ENCODE results near the gene SLAMF6. TPM values are rescaled to one million over a fixed set of nuclear protein-coding genes. Genes with fewer than 3 reads are reported as not detected.
"Not testable (repeated sequence)": the region's sequence is repeated elsewhere in the genome, so short reads cannot be mapped to it uniquely, and the experiment has no call there.

The SLAMF6 gene
- polyA plus RNA-seq (ENCODE audit: insufficient read length in 4 of 4) = under 1 TPM in 3 of 4 donors, not detected in 1; 0.10 to 0.17 (median 0.13) TPM

DNA sequence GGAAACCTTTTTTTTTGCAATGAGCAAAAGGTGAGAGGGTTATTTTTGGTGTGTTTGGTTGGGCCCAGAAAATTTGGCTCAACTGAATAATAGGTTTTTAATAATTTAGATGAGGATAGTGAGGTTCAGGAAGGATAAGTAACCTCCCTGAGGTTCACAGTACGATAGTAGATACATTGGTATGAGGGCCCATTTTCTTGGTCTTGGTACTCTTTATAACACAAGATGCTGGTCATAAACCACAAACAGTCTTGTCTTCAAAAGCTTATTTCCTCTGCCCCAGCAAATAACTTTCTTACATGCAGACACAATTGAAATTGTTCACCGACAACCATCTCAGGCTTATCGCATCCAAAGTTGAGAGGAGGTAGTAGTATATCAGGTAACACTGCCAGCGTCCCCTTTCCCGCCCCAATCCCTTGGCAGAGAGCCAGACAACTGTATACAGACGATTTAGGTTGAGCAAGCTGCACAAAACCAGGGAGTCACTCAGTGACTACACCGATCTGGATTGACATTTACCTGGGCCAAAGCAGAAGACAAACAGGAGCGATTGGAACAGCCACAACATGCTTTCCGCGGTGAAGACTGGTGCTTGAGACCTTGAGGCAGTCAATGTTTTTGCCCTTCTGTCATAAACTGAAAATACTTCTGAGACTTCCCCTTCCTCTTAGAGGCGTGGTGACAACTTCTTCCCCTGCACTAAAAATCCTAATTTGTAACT is at the start of gene SLAMF6:
Gene SLAMF6, minus strand, starts transcription at position 634 of the 724 bp plus-strand sequence. Its CDS starts 63 bp downstream, at position 571.
- DNase-seq (ENCODE audit: low read depth in 4 of 4, low spot score in 2 of 4) = no peak

DNA sequence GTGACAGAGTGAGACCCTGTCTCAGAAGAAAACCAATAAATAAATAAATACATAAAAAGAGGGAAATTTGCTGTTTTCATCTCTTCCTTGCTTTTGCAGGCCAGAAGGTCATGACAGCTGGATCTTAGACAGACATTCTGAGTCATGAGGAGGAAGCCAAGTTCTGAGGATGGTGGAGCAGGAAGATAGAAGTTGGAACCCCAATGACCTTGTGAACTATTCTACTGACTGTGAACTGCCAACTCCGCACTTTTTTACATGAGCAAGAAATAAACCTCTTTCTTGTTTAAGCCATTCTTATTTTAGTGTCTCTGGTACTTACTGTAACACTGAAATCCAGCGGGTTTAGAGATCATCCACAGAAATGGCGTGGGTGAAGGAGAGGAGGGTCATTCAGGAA is 47.8 kb upstream of the SLAMF6 start:
- DNase-seq (ENCODE audit: low read depth in 4 of 4, low spot score in 2 of 4) = no peak

DNA sequence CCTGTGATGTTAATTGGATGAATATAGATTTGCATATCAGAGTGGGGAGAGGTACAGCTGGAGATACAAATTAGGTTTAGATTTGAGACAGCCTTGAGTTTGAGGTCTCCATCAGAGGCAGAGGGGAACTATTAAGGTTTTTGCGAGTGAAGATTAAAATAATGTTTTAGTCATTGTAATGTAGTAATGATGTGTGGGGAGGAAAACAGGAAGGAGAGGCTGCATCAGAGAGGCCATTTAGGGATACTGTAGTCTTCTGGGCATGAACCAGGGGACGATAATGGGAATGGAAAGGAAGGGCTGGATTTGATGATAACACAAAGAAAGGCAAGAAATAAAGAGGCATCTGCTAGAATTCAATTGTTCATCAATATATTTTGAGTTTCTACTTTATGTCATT is 46.8 kb upstream of the SLAMF6 start:
- DNase-seq (ENCODE audit: low read depth in 4 of 4, low spot score in 2 of 4) = no peak

DNA sequence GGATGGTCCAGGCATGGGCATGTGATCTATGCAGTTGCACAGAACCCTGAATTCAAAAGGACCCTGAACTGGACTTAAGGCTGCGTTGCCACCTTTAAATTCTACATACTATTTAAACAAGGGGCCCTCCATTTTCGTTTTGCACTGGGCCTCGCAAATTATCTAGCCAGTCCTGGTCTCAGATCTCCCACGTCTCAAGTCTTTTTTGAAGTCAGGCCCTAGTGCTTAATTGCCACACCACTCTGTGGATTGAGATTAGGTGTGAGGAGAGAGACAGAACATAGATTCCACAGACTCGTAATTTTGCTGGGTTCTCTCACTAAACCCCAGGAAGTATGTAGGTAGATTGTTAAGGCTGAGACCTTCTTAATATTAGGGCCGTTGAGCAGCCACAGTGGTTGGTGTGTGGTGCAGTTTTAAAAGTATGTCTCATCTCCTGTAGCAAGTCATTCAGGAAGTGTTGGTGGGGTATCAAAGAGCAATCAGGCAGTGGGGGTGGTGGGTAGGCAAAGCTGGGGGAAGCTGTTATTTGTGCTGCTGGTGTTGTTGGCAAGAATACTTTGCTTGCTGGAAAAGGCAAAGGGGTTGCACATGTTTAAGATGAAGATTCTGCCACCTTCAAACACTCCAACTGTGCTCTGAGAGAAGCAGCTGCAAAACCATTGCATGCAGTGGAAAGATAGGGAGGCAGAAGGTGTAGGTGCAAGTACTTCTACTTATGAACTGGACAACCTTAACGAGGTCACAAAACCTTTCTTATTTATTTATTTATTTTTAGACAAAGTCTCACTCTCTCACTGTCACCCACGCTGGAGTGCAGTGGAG is 45.0 kb upstream of the SLAMF6 start:
- no peak for DNase-seq (ENCODE audit: low read depth in 4 of 4, low spot score in 2 of 4)

DNA sequence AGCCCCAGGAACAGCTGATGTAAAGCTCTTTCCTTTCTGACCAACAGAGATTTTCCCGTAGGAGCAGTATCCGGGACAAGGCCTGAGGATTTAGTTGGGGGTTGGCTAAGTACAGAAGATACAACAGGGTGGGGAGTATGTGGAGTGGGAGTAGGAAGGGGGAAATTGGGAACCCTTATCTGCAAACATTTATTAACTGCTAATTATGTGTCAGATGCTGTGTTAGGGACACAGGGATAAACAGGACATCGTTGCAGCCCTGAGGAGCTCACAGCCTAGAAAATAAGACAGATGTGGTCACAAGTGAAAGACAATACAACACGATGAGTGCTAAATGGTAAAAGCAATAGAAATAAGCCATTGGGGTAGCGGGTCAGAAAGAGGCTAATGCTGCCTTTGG is 44.3 kb upstream of the SLAMF6 start:
- DNase-seq (ENCODE audit: low read depth in 4 of 4, low spot score in 2 of 4) = no peak

DNA sequence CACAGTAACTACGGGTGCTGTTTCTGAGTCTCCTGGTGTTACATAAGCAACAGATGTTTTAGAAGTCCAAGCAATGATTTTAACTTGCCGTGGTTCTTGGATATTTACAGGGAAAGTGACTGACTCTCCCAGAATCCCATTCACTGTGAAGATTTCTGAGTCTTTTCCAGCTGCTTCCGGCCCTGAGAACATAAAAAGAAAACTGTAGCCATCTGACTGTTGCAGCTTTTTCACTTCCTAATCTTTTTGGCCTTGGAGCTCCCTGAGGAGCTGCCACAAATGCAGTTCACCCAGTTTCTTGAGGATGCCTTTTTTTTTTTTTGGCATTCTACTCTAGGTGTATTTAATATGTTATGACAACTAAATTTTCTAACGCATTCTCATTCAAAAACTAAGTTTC is 42.5 kb upstream of the SLAMF6 start:
- DNase-seq (ENCODE audit: low read depth in 4 of 4, low spot score in 2 of 4) = no peak

DNA sequence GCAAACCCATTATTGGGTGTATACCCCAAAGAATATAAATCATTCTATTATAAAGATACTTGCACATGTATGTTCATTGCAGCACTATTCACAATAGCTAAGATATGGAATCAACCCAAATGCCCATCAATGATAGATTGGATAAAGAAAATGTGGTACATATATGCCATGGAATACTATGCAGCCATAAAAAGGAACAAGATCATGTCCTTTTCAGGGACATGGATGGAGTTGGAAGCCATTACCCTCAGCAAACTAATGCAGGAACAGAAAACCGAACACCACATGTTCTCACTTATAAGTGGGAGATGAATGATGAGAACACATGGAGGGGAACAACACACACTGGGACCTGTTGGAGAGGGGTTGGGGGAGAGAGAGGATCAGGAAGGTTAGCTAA is 40.2 kb upstream of the SLAMF6 start:
- DNase-seq (ENCODE audit: low read depth in 4 of 4, low spot score in 2 of 4) = not testable (repeated sequence)

DNA sequence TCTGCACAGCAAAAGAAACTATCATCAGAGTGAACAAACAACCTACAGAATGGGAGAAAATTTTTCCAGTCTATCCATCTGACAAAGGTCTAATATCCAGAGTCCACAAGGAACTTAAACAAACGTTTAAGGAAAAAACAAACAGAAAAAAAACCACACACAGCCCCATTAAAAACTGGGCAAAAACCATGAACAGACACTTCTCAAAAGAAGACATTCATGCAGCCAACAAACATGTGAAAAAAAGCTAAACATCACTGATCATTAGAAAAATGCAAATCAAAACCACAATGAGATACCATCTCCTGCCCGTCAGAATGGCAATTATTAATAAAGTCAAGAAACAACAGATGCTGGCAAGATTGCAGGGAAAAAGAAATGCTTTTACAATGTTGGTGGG is 39.7 kb upstream of the SLAMF6 start:
- DNase-seq (ENCODE audit: low read depth in 4 of 4, low spot score in 2 of 4) = not testable (repeated sequence)

DNA sequence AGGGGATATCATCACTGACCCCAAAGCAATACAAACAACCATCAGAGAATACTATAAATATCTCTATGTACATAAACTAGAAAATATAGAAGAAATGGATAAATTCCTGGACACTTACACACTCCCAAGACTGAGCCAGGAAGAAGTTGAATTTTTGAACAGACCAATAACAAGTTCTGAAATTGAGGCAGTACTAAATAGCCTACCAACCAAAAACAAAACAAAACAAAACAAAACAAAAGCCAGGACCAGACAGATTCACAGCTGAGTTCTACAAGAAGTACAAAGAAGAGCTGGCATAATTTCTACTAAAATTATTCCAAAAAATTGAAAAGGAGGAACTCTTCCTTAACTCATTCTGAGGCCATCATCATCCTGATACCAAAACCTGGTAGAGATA is 37.8 kb upstream of the SLAMF6 start:
- no peak for DNase-seq (ENCODE audit: low read depth in 4 of 4, low spot score in 2 of 4)

DNA sequence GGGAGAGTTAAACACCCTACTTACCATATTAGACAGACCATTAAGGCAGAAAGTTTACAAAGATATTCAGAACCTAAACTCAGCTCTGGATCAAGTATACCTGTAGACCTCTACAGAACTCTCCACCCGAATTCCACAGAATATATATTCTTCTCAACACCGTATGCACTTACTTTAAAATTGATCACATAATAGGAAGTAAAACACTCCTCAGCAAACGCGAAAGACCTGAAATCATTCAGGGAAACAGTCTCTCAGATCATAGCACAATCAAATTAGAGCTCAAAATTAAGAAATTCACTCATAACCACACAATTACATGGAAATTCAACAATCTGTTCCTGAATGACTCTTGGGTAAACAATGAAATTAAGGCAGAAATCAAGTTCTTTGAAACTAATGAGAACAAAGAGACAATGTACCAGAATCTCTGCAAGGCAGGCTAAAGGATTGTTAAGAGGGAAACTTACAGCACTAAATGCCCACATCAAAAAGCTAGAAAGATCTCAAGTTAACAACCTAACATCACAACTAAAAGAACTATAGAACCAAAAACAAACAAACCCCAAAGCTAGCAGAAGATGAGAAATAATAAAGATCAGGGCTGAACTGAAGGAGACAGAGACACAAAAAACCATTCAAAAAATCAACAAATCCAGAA is 37.1 kb upstream of the SLAMF6 start:
- DNase-seq (ENCODE audit: low read depth in 4 of 4, low spot score in 2 of 4) = no peak

DNA sequence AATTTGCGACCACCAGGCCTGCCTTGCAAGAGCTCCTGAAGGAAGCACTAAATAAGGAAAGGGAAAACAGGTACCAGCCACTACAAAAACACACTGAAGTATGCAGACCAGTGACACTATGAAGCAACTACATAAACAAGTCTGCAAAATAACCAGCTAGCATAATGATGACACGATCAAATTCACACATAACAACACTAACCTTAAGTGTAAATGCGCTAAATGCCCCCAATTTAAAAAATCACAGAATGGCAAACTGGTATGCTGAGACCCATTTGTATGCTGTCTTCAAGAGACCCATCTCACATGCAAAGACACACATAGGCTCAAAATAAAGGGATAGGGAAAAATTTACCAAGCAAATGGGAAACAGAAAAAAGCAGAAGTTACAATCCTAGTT is 36.4 kb upstream of the SLAMF6 start:
- DNase-seq (ENCODE audit: low read depth in 4 of 4, low spot score in 2 of 4) = not testable (repeated sequence)

DNA sequence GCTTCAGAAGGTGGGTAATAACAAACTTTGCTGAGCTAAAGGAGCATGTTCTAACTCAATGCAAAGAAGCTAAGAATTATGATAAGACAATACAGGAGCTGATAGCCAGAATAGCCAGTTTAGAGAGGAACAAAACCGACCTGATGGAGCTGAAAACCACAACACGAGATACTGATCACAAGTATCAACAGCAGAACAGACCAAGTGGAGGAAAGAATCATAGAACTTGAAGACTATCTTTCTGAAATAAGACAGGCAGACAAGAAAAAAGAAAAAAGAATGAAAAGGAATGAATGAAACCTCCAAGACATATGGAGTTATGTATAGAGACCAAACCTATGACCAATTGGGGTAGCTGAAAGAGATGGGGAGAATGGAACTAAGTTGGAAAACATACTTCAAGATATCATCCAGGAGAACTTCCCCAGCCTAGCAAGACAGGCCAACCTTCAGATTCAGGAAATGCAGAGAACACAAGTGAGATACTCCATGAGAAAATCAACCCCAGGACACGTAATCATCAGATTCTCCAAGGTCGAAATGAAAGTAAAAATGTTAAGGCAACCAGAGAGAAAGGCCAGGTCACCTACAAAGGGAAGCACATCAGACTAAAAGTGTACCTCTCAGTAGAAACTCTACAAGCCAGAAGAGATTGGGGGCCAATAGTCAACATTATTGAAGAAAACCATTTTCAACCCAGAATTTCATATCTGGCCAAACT is 35.8 kb upstream of the SLAMF6 start:
- DNase-seq (ENCODE audit: low read depth in 4 of 4, low spot score in 2 of 4) = no peak

DNA sequence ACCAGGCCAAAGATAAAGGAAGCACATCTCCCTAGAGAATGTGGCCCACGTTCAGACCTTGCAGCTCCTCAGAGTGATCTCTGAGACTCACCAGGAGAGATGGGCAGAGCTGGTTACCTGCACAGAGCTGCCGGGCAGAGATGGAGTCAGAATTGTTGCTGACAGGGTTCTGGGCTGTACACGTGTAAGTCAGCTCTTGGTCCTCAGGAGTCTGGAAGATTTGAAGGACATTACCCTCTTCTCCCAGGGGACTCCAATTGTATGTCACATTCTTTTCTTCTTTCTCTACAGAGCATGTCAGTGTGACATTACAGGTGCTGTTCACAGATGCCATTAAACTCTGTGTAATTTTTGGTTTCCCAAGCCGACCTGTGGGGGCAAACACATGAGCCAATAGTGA is 30.7 kb upstream of the SLAMF6 start:
- DNase-seq (ENCODE audit: low read depth in 4 of 4, low spot score in 2 of 4) = no peak

DNA sequence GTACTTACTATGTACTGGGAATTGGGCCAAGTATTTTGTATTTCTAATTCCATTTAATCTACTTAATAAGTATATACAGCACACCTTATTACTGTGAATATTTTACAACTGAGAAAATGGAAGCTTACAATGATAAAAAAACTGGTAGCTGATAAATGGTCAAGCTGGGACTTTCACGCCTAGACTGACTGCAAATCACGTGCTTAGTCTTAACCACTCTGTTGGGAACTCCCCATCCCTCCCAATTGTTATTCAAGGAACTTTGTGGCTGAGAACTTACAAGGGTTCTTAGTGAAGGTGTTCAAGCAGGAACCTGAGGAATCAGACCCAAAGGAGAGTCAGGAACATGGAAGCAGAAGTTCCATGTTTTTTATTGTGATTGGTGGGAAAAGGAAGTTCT is 29.4 kb upstream of the SLAMF6 start:
- DNase-seq (ENCODE audit: low read depth in 4 of 4, low spot score in 2 of 4) = no peak

DNA sequence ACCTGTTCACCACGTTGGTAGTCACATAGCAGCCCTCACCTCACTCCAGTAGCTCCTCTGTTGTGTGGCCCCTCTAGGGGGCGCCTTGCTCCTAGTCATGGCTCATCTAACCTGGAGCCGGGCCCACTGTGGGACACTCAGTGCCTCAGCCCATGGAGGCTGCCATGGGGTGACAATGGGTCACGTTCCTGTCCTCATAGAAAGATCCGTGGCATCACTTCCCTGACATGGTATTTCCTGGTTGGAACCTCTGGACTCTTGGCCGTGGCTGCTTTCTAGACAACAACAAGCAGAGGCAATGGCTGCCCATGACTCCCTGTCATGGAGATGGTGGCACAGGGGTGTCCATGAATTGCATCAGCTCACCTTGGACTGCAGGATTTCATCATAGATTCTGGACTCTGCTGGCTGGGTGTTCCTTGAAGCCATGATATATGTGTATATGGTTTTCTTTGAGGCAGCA is 27.5 kb upstream of the SLAMF6 start:
- DNase-seq (ENCODE audit: low read depth in 4 of 4, low spot score in 2 of 4) = no peak

DNA sequence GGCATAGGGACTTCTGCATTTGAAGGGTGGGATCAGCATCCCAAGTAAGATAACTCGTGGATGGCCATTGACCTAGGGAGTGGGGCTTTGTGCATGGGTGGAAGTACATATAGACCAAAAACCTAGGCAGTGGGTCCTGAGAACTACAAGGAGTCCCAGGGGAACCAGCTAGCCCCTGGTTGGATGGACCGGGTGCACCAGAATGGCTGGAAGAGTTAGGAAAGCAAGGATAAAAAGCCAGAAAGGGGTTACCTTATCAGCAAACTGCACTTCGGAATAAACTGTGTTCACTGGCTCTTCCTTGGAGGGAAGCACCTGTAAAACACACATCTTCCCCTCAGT is 26.6 kb upstream of the SLAMF6 start:
- no peak for DNase-seq (ENCODE audit: low read depth in 4 of 4, low spot score in 2 of 4)

DNA sequence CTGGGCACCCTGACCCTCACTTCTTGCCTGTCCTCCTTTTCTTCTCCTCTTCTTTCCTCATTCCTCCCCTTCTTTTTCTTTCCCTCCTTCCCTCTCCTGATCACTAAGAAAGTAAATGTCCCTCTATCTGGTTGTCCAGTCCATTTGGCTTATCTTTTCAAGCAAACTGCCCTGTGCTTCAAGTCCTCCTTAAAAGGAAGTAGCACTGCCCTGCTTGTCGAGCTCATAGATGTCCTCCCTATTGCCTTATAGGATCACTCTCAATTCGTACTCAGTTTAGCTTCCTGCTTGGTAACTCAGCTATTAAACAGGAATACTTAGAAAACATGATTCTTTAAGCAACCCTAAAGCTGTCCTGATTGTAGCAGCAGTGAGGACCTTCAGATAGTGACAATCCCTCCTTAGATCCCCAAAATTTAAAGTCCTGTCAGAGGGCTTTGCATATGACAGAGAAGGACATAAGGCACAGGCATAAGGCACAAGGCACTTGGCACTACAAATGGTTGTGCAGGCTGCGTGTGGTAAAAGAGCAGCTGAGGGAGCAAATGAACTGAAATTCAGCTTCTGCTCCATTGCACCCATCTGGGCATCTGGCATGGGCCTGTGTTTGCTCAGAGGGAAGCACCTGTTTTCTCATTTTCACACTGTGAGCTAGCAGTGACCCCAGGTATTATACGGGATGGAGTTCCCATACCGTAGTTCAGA is 26.1 kb upstream of the SLAMF6 start:
- no peak for DNase-seq (ENCODE audit: low read depth in 4 of 4, low spot score in 2 of 4)

DNA sequence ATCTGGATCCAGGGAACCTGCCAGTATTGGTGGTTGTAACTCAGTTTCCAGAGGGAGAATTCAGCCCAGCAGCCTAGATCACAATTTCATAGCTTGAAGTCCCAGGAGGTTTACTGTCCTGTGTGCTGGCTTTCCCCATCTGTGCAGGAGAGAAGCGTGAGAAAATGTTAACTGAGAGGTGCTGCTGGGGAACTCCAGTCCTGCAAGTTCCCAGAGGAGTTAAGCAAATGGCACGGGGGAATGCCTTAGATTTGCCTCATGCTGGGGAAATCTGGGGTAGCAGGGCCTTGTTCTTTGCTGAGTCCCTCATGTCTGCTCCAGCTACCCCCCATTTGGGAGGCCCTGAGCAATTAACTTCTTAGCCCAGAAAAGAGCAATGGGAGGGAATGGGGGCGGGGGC is 25.1 kb upstream of the SLAMF6 start:
- DNase-seq (ENCODE audit: low read depth in 4 of 4, low spot score in 2 of 4) = no peak

DNA sequence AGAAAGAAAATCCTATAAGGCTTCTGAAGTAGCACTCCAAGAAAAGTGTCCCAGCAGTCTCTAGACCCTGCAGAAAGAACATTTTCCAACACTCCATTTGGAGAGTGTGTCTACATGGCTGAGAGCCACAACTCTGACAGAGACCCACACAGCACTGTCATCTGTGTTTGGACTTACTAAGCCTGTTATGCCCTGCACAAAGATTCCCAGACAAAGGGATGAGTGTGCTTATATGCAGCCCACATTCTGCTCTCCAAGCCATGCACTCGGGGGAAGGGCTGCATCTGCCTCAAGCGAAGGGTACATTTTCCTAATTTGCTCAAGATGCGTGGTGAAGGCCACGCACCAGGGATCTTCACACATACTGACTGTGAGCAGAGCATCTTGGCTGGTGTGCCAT is 24.4 kb upstream of the SLAMF6 start:
- no peak for DNase-seq (ENCODE audit: low read depth in 4 of 4, low spot score in 2 of 4)

DNA sequence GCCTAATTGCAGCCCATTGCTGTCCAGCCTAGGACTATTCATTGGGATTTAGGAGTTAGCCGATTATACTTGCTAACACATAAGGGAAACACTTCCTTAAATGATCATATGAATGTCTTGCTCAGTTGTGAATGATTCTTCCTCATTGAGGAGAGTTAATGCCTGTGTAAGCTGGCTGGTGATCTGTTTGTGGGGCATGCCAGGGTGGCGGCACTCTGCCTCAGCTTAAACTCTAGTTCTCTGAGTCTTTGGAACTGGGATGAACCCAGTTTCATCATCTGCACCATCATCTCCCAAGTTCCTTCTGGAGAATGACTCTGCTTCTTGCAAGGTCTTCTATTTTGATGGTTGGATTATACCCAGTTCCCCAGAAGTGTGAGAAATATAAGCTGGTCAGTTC is 23.9 kb upstream of the SLAMF6 start:
- DNase-seq (ENCODE audit: low read depth in 4 of 4, low spot score in 2 of 4) = no peak

Data from left renal cortex interstitium (tissue), 4 donors.